AG09309 (cell line): ENCODE data around the gene GART.

Experiments
- DNase-seq: peaks from one replicate; pipeline ENCODE4 v3.0.0-alpha.2; 2010; ENCODE audit warnings: low read depth
- H3K4me3 ChIP-seq: 2 replicates; pipeline ENCODE4 v1.5.1; 2011; ENCODE audit warnings: mild to moderate bottlenecking, low read depth, low read length, moderate library complexity; ENCODE audit not compliant: control insufficient read depth
- CTCF ChIP-seq: IDR thresholded peaks from 2 replicates; pipeline ENCODE4 v1.5.1; 2011; ENCODE audit warnings: mild to moderate bottlenecking, low read depth, low read length, inconsistent platforms; ENCODE audit not compliant: insufficient read depth, control insufficient read depth; ENCODE audit errors: missing control alignments

Gene GART

GRCh38 chr21:33540711-33541104, 1.2 kb downstream of the GART start:
- TF ChIP-seq CTCF = no peak
- H3K4me3 ChIP-seq = no peak overlapping the region
- no peak for DNase-seq

GRCh38 chr21:33539616-33540015, 2.3 kb downstream of the GART start:
- no peak for DNase-seq
- no peak overlapping the region for H3K4me3 ChIP-seq
- no peak for TF ChIP-seq CTCF

GRCh38 chr21:33537212-33537611, 4.7 kb downstream of the GART start:
- H3K4me3 ChIP-seq = no peak overlapping the region
- DNase-seq = no peak

GRCh38 chr21:33531007-33531406, 10.9 kb downstream of the GART start:
- no peak for DNase-seq
- no peak overlapping the region for H3K4me3 ChIP-seq
- TF ChIP-seq CTCF = no peak

More at GRCh38 chr21:33537212-33537611, 4.7 kb downstream of the GART start:
- TF ChIP-seq CTCF = no peak

- no peak for DNase-seq
- TF ChIP-seq CTCF = no peak
- H3K4me3 ChIP-seq = no peak overlapping the region
These were observed 19.0 kb downstream of the GART start for GRCh38 chr21:33522953-33523349.

GRCh38 chr21:33522297-33522952, 19.5 kb downstream of the GART start:
- no peak overlapping the region for H3K4me3 ChIP-seq
- no peak for DNase-seq
- no peak for TF ChIP-seq CTCF
